GM12873 (cell line): ENCODE results near the gene CACNA2D4.

Experiments used
- TF ChIP-seq, protein P1 (sequence below): IDR thresholded peaks from 2 replicates; pipeline ENCODE4 v1.5.1; 2012; ENCODE audit warnings: low read depth, mild to moderate bottlenecking, moderate library complexity, low read length, control low read depth; ENCODE audit not compliant: insufficient read depth; ENCODE audit errors: missing control alignments

Gene CACNA2D4

GRCh38 chr12:1830981-1831963 lies 87.2 kb downstream of the CACNA2D4 start:
- TF ChIP-seq, protein P1, sequence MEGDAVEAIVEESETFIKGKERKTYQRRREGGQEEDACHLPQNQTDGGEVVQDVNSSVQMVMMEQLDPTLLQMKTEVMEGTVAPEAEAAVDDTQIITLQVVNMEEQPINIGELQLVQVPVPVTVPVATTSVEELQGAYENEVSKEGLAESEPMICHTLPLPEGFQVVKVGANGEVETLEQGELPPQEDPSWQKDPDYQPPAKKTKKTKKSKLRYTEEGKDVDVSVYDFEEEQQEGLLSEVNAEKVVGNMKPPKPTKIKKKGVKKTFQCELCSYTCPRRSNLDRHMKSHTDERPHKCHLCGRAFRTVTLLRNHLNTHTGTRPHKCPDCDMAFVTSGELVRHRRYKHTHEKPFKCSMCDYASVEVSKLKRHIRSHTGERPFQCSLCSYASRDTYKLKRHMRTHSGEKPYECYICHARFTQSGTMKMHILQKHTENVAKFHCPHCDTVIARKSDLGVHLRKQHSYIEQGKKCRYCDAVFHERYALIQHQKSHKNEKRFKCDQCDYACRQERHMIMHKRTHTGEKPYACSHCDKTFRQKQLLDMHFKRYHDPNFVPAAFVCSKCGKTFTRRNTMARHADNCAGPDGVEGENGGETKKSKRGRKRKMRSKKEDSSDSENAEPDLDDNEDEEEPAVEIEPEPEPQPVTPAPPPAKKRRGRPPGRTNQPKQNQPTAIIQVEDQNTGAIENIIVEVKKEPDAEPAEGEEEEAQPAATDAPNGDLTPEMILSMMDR = no peak

DNA sequence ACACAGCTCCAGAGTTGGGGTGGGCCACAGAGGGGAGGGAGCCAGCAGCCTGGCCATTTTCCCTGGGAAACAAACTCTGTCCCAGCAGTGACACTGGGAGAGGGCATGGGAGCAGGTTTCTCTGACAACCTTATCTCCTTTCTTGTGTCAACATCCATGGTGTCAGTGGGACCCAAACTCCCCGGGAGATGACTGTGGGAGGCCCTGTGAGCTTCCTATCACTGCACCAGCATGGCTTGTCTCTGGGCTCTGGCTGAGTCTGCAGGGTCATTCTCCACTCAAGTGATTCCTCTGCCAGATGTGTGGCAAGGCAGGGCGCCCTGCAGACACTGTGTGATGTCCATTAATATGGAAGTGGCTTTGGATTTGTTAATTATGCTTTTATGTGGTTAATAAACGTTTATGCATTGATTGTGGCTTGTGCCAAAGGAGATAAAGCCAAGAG lies 88.0 kb downstream of the CACNA2D4 start:
- TF ChIP-seq, protein P1 = no peak

DNA sequence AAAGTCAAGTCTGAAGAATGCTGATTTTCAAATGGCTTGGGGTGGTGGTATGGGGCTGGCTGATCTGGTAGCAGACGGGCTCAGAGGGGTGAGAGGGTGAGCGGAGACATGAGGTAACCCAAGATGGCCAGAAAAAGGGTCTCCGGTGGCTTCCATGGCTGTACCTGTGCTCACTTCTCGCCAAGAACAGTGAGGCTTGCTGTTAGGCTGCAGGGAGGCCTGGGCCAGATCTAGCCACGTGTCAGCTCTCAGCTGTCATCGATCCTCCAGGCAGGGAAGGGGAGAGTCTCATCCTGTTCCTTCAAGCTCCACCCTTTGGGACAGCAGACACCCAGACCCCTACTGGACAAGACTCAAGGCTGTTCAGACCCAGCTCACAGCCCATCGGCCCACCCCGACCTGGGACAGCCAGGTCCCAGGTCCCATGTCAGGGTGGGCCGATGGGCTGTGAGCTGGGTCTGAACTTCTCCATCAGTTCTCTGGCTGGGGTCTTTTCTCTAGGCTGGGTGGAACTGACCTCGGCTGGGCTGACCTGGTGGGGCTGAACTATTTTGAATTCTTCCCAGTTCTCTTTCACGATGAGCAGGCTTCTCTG lies 89.0 kb downstream of the CACNA2D4 start:
- TF ChIP-seq, protein P1 = no peak

- TF ChIP-seq, protein P1 = no peak
These were observed 89.6 kb downstream of the CACNA2D4 start for GRCh38 chr12:1828856-1829255.

- TF ChIP-seq, protein P1 = no peak
These were observed 90.3 kb downstream of the CACNA2D4 start for GRCh38 chr12:1827826-1828805.

GRCh38 chr12:1826867-1827705 lies 91.4 kb downstream of the CACNA2D4 start:
- TF ChIP-seq, protein P1 = no peak
